GM19035 (cell line): ENCODE results near the gene ZNF200.

Source experiments
- ATAC-seq: cut with Tn5 transposase; IDR thresholded peaks from one replicate; pipeline ENCODE4 v1.9.1; 2021; ENCODE audit not compliant: unreplicated experiment

The ZNF200 gene

DNA sequence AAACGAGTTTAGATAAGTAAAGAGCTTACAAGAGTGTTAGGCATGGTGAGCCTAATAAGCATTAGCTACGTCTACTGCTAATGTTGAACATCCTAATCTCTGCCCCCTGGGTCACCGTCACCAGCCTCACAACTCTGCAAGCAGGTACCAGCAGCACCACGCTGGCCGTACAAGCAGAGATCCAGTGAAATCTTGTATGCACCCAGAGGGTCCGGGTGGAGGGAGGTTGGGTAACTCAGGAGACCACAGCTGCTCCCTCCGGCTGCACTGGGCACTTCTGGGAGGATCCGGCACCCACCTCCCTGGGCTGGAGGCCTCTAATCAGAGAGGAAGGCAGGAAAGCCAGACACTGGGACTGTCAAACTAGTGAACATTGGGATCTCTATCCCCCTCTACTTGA is 55.3 kb downstream of the ZNF200 start:
- ATAC-seq: no peak

DNA sequence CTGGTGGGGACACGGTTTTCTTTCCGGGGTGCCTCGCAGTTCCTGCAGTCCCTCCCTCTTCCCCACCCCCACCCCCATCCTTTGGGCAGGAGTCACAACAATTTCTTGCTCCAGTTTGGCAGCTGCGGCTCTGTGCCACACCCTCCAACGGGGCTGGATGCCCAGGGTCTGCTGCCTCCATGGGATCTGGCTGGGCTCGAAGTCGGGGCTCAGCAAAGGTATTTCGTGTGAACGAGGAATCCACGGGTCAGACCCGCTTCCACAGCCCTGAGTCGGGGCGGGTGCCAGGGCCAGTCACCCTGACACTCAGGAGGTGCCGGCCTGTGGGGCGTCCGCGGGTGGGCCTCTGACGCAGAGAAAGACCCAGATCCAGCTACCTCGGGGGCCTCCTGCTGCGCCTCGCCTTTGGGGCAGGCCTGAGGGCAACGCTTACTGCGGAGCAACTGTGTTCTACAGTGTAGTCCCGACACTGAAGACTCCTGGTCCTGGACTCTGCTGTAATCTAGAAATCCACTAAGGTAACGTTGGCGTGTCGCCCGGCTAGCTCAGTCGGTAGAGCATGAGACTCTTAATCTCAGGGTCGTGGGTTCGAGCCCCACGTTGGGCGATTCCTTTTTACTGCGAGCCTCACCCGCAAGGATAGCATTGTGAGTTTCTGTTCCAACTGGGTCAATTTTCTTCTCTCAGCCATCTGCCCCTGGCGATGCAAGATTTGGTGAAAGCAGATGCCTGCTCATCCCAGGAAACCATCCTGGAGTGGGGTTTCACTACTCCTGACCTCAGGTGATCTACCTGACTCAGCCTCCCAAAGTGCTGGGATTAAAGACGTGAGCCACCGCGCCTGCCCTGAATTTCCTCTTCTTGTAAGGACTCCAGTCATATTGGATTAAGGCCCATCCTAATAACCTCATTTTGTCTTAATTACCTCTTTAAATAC is 59.5 kb downstream of the ZNF200 start:
- ATAC-seq: no peak

DNA sequence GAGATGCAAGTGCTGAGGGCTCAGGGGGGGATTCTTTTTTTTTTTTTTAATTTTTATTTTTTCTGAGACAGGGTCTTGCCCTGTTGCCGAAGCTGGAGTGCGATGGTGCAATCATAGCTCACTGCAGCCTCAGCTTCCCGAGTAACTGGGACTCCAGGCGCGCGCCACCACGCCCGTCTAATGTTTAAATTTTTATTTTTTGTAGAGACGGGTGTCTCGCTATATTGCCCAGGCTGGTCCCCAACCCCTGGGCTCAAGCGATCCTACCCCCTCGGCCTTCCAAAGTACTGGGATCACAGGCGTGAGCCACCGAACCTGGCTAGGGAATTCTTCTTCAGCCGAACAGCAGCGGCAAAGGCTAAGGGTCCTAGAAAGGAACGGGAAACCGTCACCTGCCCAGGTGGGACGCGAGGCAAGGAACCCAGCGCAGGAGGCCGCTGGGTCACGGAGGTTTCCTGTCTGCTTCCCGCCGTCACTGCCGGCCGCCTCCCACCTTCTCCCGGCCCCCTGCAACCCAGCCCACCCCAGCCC is 60.3 kb downstream of the ZNF200 start:
- no peak for ATAC-seq

DNA sequence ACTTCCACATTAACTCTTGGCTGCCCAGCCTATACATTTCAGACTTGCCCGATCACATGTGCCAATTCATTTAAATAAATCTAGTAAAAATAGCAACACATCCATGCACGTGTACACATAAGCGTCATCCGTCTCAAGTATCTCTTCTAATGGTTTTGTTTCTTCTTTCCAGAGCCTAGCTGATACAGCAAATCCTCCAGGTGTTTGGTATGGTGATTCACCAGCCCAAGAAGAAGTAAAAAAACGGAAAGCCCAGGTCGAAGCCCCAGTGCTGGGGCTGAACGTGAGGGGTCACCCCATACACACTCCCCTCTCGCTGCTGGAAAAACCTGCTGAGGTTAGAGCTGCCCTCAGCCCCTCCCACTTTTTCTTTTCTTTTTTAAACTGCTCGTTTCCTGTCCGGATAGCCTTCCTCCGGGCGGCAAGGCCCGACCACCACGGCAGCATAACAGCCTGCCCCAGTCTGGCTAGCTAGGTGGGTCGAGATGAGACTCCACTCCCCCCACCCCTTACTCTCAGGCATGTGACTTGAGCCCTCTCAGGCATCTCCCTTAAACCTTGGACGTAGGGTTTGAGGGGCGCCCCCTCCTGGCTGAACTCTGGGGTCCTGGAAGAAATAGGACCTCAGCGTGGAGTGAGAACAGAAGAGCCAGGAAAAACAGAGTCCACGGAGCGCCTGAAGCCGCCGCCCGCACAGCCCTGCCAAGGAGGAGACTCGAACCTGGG is 60.9 kb downstream of the ZNF200 start:
- no peak for ATAC-seq
